Upper lobe of left lung (tissue), 6 donors: ENCODE measurements around the gene MT1B. TPM values are rescaled to one million over a fixed set of nuclear protein-coding genes. Genes with fewer than 3 reads are reported as not detected.

Experiments used
- ATAC-seq, 2 donors: fragments of 200-7000 bp; cut with Tn5 transposase; one replicate each; pipeline ENCODE4 v1.9.1; 2022; ENCODE audit warnings: mild to moderate bottlenecking in 2 of 2, moderate library complexity in 2 of 2; ENCODE audit not compliant: low FRiP score in 2 of 2
- DNase-seq, 2 donors: peaks; one replicate each; pipeline ENCODE4 v3.0.0-alpha.2; 2019 to 2020
- H3K27ac ChIP-seq, 4 donors: fragments of 200-600 bp; sonication (generic); one replicate each; pipeline ENCODE4 v1.5.1; 2016 to 2019
- H3K27me3 ChIP-seq, 4 donors: fragments of 200-600 bp; sonication (generic); one replicate each; pipeline ENCODE4 v1.5.1; 2017 to 2019
- H3K36me3 ChIP-seq, 4 donors: fragments of 200-600 bp; sonication (generic); one replicate each; pipeline ENCODE4 v1.5.1; 2016 to 2019
- H3K4me1 ChIP-seq, 4 donors: fragments of 200-600 bp; sonication (generic); one replicate each; pipeline ENCODE4 v1.5.1; 2018 to 2019
- H3K4me3 ChIP-seq, 4 donors: fragments of 200-600 bp; sonication (generic); one replicate each; pipeline ENCODE4 v1.5.1; 2017 to 2019; ENCODE audit warnings: mild to moderate bottlenecking in 2 of 4, moderate library complexity in 1 of 4
- H3K9me3 ChIP-seq, 4 donors: fragments of 200-600 bp; sonication (generic); one replicate each; pipeline ENCODE4 v1.5.1; 2018 to 2019
- EP300 ChIP-seq, 4 donors: sonication (generic); formaldehyde crosslinking; IDR thresholded peaks; one replicate each; pipeline ENCODE4 v1.5.1; 2017; ENCODE audit warnings: antibody characterized with exemption in 4 of 4, control low read depth in 2 of 4
- POLR2A ChIP-seq, 4 donors: fragments of 450-650 bp; IDR thresholded peaks; one replicate each; pipeline ENCODE4 v1.5.1; 2016 to 2017; ENCODE audit warnings: antibody characterized with exemption in 4 of 4, mild to moderate bottlenecking in 2 of 4
- POLR2AphosphoS5 ChIP-seq, 2 donors: sonication (generic); formaldehyde crosslinking; IDR thresholded peaks; one replicate each; pipeline ENCODE4 v1.5.1; 2017; ENCODE audit warnings: antibody characterized with exemption in 2 of 2
- WGBS, 2 donors: methylation state at CpG; one replicate each; pipeline ENCODE4 v1.1.5; 2017 to 2018; 5-methylcytosine and 5-hydroxymethylcytosine counted together
- total RNA-seq, 6 donors: library from RNA; depleted of rRNA in 4 of 6; stranded (reverse); fragments of >200 nt in 4 of 6; gene quantifications; one replicate each; pipeline versions ENCODE4 v1.1.0 to v1.2.1, GENCODE V29; 2016 to 2021
- TF ChIP-seq, protein P1 (sequence below), 6 experiments: fragments of 450-650 bp in 4 of 6; fragments of 200-600 bp in 2 of 6; sonication (generic) in 2 of 6; IDR thresholded peaks; one replicate each; pipeline ENCODE4 v1.5.1; 2016 to 2019; ENCODE audit warnings: antibody characterized with exemption in 6 of 6
- donor health status: DM: no; HTN: no; CAD: no; lungs with moderate emphysema.
- donor health status: DM: no; HTN: yes; CAD: no; lungs with severe emphysema.

MT1B gene
- total RNA-seq, 6 donors from 2014 or later = not detected

DNA sequence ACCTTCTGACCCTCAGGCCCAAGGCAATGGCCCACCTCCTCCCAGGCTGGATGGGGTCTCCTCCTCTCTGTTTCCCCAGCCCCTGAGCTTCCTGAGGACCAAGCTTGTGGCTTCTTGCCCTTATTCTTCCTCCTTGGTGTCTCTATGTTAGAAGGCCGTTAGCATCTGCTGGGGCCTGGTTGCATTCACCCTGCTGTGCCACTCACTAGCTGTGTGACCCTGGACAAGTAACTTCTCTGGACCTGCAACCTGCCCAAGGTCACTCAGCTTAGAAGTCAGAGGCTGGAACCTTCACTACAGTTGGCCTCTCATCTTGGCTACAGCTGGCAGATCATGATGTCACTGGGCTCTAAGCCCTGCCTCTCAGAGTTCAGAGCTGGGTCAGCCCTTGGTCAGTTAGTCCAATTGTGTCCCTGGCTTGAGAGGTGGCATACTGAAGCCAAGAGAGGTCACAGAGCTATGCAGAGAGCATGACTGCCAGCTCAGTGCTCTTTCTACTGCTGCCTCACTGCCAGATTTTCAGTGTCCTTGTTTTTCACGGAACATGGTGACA is 40.3 kb upstream of the MT1B start:
- peak in 1 of 4 donors; percentile 2 for TF ChIP-seq EP300 (IDR thresholded peaks at IDR 0.05)
- TF ChIP-seq POLR2AphosphoS5 (IDR thresholded peaks at IDR 0.05) = peak; percentile 43 to 80
- no peak for TF ChIP-seq POLR2A (IDR thresholded peaks at IDR 0.05)
- Histone ChIP-seq H3K36me3 (no peaks in the 10 kb centered on the region), H3K4me3 (no peak overlapping the region), H3K4me1 (peaks cover 24 to 47% (median 37%) of the 10 kb centered on the region in 4 donors), H3K27me3 (no peaks in the 10 kb centered on the region), H3K9me3 (no peaks in the 10 kb centered on the region), H3K27ac (peak overlapping the region; percentile 91 to 98 (median 94))
- DNase-seq = peak in 1 of 2 donors; percentile 50
- WGBS, 2 donors = 77 to 81% methylated on average over 2 of the region's 2 CpGs
- ATAC-seq = no peak

DNA sequence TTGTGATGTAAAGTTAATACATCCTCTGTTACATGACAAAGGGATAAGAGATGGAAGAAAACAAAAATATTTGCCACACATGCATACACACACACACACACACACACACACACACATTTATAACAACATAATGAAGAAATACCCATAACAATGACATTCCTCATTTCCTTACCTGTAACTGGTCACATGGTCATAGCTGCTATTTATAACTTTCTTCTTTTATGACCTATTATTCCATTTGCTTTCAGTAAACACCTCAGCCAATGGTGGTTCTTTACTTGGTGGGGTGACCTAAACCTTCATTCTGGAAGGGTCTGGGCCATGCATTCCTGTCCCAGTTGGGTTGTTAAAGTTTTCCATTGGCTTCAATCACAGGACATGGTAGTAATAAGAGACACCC is 38.0 kb upstream of the MT1B start:
- TF ChIP-seq, protein P1, sequence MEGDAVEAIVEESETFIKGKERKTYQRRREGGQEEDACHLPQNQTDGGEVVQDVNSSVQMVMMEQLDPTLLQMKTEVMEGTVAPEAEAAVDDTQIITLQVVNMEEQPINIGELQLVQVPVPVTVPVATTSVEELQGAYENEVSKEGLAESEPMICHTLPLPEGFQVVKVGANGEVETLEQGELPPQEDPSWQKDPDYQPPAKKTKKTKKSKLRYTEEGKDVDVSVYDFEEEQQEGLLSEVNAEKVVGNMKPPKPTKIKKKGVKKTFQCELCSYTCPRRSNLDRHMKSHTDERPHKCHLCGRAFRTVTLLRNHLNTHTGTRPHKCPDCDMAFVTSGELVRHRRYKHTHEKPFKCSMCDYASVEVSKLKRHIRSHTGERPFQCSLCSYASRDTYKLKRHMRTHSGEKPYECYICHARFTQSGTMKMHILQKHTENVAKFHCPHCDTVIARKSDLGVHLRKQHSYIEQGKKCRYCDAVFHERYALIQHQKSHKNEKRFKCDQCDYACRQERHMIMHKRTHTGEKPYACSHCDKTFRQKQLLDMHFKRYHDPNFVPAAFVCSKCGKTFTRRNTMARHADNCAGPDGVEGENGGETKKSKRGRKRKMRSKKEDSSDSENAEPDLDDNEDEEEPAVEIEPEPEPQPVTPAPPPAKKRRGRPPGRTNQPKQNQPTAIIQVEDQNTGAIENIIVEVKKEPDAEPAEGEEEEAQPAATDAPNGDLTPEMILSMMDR (IDR thresholded peaks at IDR 0.05) = no peak
- TF ChIP-seq POLR2AphosphoS5 (IDR thresholded peaks at IDR 0.05) = no peak
- no peak for TF ChIP-seq POLR2A (IDR thresholded peaks at IDR 0.05)
- TF ChIP-seq EP300 (IDR thresholded peaks at IDR 0.05) = no peak
- H3K27me3 ChIP-seq = no peaks in the 10 kb centered on the region
- H3K36me3 ChIP-seq = no peaks in the 10 kb centered on the region
- H3K27ac ChIP-seq = no peak overlapping the region
- no peak for DNase-seq
- peaks cover 28 to 44% (median 35%) of the 10 kb centered on the region in 4 donors for H3K4me1 ChIP-seq
- H3K9me3 ChIP-seq = no peaks in the 10 kb centered on the region
- H3K4me3 ChIP-seq = no peak overlapping the region
- no peak for ATAC-seq

DNA sequence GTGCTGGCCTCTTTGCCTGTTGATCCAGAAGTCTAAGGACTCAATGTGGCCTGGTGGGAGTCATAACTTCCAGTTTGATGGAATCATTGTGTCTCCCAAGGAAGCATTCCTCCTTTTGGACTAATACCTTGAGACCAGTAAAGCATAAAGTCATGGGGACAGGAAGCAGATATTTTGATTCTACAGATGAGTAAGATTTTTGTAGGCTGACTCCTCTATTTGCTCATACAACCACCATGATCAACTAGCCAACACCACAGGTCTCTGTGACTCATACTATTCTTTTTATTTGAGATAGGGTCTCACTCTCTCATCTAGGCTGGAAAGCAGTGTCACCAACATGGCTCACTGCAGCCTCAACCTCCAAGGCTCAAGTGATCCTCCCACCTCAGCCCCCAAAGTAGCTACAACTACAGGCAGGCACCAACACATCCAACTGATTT is 37.1 kb upstream of the MT1B start:
- TF ChIP-seq, protein P1 (IDR thresholded peaks at IDR 0.05) = no peak
- TF ChIP-seq EP300 (IDR thresholded peaks at IDR 0.05) (no peak), POLR2A (IDR thresholded peaks at IDR 0.05) (no peak), POLR2AphosphoS5 (IDR thresholded peaks at IDR 0.05) (no peak)
- Histone ChIP-seq H3K27me3 (no peaks in the 10 kb centered on the region), H3K4me3 (no peak overlapping the region), H3K27ac (no peak overlapping the region), H3K9me3 (no peaks in the 10 kb centered on the region), H3K4me1 (peaks cover 28 to 37% (median 29%) of the 10 kb centered on the region in 4 donors), H3K36me3 (no peaks in the 10 kb centered on the region)
- DNase-seq = no peak
- no peak for ATAC-seq

DNA sequence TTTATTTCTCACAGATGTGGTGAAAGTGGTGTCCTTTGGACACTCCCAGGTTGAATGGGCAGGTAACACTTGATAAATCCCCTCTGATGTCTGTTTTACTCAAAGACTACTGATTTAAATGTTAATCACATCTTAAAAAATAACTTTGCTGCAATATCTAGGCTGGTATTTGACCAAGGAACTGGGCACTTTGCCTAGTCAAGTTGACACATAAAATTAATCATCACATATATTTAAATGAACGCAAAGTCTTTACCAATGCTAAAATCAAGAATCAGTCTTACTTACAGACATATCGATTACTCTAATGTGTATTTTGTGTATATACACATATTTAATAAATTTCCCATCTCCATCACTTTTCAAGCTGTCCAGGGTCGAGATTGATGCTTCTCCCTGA is 36.3 kb upstream of the MT1B start:
- no peaks in the 10 kb centered on the region for H3K27me3 ChIP-seq
- no peaks in the 10 kb centered on the region for H3K36me3 ChIP-seq
- H3K4me1 ChIP-seq = peaks cover 22 to 29% (median 24%) of the 10 kb centered on the region in 4 donors
- ATAC-seq (no peak), DNase-seq (no peak)
- WGBS, 2 donors = 93 to 95% methylated on average over 3 of the region's 3 CpGs
- no peak overlapping the region for H3K27ac ChIP-seq
- TF ChIP-seq, protein P1 (IDR thresholded peaks at IDR 0.05) = no peak
- no peak for TF ChIP-seq EP300 (IDR thresholded peaks at IDR 0.05)
- no peak for TF ChIP-seq POLR2AphosphoS5 (IDR thresholded peaks at IDR 0.05)
- TF ChIP-seq POLR2A (IDR thresholded peaks at IDR 0.05) = no peak
- no peaks in the 10 kb centered on the region for H3K9me3 ChIP-seq
- H3K4me3 ChIP-seq = no peak overlapping the region

DNA sequence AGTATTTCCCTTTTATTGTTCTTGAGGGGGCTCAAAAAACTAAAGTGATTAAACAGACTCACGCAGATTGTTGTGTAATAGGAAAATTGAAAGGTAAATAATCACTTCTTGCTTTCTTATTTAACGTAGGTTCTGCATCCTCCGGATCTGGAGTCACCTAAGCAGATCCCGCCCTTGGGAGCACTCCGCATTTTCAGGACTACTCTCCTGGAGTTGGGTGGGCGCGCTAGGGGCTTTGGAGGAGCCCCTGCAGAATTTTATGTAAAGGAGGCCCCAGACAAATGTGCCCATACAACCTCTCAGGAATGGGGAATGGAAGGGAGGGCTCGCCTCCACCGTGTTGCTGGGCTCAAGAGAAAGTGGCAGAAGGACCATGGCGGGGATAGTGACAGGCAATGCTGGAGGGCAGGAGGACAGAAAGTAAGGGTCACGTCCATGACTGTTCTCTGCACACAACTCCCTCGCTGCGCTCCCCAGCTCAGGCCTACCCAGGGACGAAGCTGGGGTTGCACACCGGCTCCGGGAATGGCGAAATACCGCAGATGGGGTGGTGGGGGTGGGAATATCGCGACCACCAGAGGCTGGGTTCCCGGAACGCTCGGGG is 35.0 kb upstream of the MT1B start:
- DNase-seq (no peak), ATAC-seq (peak; percentile 19 to 25)
- Histone ChIP-seq H3K27ac (peak overlapping the region; percentile 67 to 86 (median 82)), H3K27me3 (no peaks in the 10 kb centered on the region), H3K4me1 (peaks cover 8 to 16% (median 14%) of the 10 kb centered on the region in 4 donors), H3K9me3 (no peaks in the 10 kb centered on the region), H3K36me3 (no peaks in the 10 kb centered on the region), H3K4me3 (peak overlapping the region in 3 of 4 donors; percentile 48 to 55 (median 52))
- TF ChIP-seq POLR2AphosphoS5 (IDR thresholded peaks at IDR 0.05) = no peak
- TF ChIP-seq EP300 (IDR thresholded peaks at IDR 0.05) = peak in 1 of 4 donors; percentile 8
- WGBS, 2 donors = 32 to 45% methylated on average over 23 of the region's 23 CpGs
